AG09319 (cell line): ENCODE results near the gene MYLK.

Experiments
- DNase-seq: peaks from one replicate; pipeline ENCODE4 v3.0.0-alpha.2; 2010; ENCODE audit warnings: low read depth; ENCODE audit errors: extremely low read depth
- CTCF ChIP-seq: IDR thresholded peaks from 2 replicates; pipeline ENCODE4 v1.5.1; 2011; ENCODE audit warnings: low read depth, mild to moderate bottlenecking, inconsistent platforms, low read length, moderate library complexity

The MYLK gene

GRCh38 chr3:123795471-123796251 lies 88.5 kb downstream of the MYLK start:
- DNase-seq = no peak
- no peak for TF ChIP-seq CTCF

GRCh38 chr3:123793425-123793824 lies 90.7 kb downstream of the MYLK start:
- TF ChIP-seq CTCF = no peak
- DNase-seq = no peak

GRCh38 chr3:123792473-123793201 lies 91.5 kb downstream of the MYLK start:
- no peak for DNase-seq

GRCh38 chr3:123791898-123792297 lies 92.2 kb downstream of the MYLK start:
- no peak for DNase-seq
- TF ChIP-seq CTCF = no peak

More at GRCh38 chr3:123792473-123793201, 91.5 kb downstream of the MYLK start:
- TF ChIP-seq CTCF = no peak

- DNase-seq = peak; percentile 61
Measured at GRCh38 chr3:123791417-123791816, 92.7 kb downstream of the MYLK start.

GRCh38 chr3:123791073-123791370 lies 93.1 kb downstream of the MYLK start:
- DNase-seq = no peak
- TF ChIP-seq CTCF = no peak

More at GRCh38 chr3:123791417-123791816, 92.7 kb downstream of the MYLK start:
- no peak for TF ChIP-seq CTCF
